ENCODE data around the gene TMEM37. TPM values are rescaled to one million over a fixed set of nuclear protein-coding genes. Genes with fewer than 3 reads are reported as not detected.

TMEM37 gene
- total RNA-seq, 1 experiment from 2014 or later, result 4.2 TPM

DNA sequence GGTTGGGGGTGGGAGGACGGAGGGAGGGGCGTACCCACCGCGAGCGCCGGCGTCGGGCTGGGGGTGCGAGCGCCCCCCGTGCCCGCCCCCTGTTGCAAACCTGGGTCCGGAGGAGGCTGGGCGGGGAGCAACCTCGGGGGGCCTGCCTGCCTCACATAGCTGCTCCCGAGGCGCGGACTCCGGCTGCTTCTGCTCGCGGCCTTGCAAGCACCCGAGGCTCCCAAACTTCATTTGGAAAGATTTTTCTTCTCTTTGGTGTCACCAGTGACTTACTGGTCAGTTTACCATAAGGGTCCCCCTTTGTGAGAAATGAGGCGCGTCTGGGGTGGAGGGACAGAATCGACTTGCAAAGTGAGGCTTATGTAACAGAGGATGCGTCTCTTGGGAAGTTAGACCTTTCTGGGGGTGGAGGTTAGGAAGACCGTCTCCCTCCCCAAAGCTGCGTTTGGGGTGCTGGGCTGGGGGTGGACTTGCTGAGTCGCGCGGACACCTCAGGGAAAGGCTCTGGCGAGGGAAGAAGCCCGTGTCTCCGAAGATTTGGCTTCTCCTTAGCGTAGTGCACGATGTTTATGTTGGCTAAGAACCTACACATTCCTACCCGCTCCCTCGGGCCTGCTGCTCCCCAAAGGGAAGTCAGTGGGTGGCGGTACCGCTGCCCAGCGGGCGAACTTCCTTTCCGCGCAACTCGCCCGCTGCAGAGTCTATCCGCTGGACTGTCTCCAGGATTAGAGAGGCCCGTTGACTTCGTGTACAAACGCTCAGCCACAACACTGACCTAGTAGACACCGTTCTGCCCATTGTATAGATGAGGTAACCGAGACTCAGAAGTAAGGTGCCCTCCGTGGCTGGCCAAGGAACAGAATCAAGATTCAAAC, 559 bp downstream of the TMEM37 start:
- no CpG with 5 or more reads among the region's 53 CpGs for WGBS (ENCODE audit: extremely low coverage, insufficient read length, low lambda C conversion rate)
- peak; percentile 35 for DNase-seq
- Mint-ChIP-seq H3K4me1 (peaks cover 57 to 62% of the 10 kb centered on the region in 2 experiments), H3K4me3 (peak overlapping the region; percentile 82 to 92), H3K9me3 (no peaks in the 10 kb centered on the region), H3K27me3 (ENCODE audit: low read depth) (peaks cover 33% of the 10 kb centered on the region), H3K27ac (peak overlapping the region; percentile 3 to 93 (median 85); a peak in 4 of 7 replicates), H3K36me3 (ENCODE audit: insufficient read depth in 1 of 3, low read depth in 3 of 3) (peaks cover under 1 to 6% (median 6%) of the 10 kb centered on the region in 3 experiments; a peak in 4 of 7 replicates)
- Histone ChIP-seq H3K9ac (ENCODE audit: extremely low read depth, insufficient read length, low read length) (peak overlapping the region; percentile 64), H3K4me1 (ENCODE audit: insufficient read depth, low read length) (peaks cover 3% of the 10 kb centered on the region; the same call in 1 of the 2 replicates), H4K5ac (ENCODE audit: insufficient read length, low read depth, low read length) (no peak overlapping the region), H4K20me1 (ENCODE audit: control insufficient read depth, insufficient read depth, insufficient read length) (no peaks in the 10 kb centered on the region), H3K23me2 (ENCODE audit: insufficient read length, low read depth, low read length, poor library complexity, severe bottlenecking) (peaks cover 6% of the 10 kb centered on the region), H4K8ac (replicated peaks; ENCODE audit: insufficient read length, low read depth, low read length) (no peak overlapping the region), H2AK5ac (ENCODE audit: insufficient read length, low read length) (no peak overlapping the region), H2BK20ac (ENCODE audit: low read depth, low read length, poor library complexity, severe bottlenecking) (no peak overlapping the region), H3K4ac (ENCODE audit: low read depth, low read length) (no peak overlapping the region), H3K23ac (ENCODE audit: insufficient read length, low read depth, low read length) (no peak overlapping the region), H2BK5ac (ENCODE audit: insufficient read length, low read length) (no peak overlapping the region), H3K4me2 (ENCODE audit: insufficient read depth, insufficient read length, low read length) (peak overlapping the region; percentile 90), H2AFZ (ENCODE audit: low read length) (no peak overlapping the region), H3K18ac (ENCODE audit: insufficient read length, low read depth, low read length) (peak overlapping the region; percentile 53), H3T11ph (ENCODE audit: low read length) (no peak overlapping the region), H2BK15ac (ENCODE audit: low read depth, low read length) (no peak overlapping the region), H2BK12ac (ENCODE audit: insufficient read length, low read depth, low read length) (no peak overlapping the region), H2BK120ac (ENCODE audit: low read depth, low read length, poor library complexity, severe bottlenecking) (no peak overlapping the region), H3K14ac (ENCODE audit: insufficient read depth, low read length) (no peak overlapping the region), H3K9me3 (ENCODE audit: control insufficient read depth, low read depth, low read length) (no peaks in the 10 kb centered on the region), H3K27ac (ENCODE audit: insufficient read length, low read depth, low read length) (no peak overlapping the region), H3K79me1 (ENCODE audit: insufficient read depth, low read depth, low read length, poor library complexity, severe bottlenecking) (no peaks in the 10 kb centered on the region), H3K27me3 (ENCODE audit: insufficient read depth, low read length) (no peaks in the 10 kb centered on the region; the same call in 1 of the 2 replicates), H4K91ac (ENCODE audit: insufficient read length, low read depth, low read length) (no peak overlapping the region), H3K79me2 (ENCODE audit: insufficient read depth, low read length) (no peaks in the 10 kb centered on the region), H3K56ac (ENCODE audit: insufficient read length, low read depth, low read length) (no peak overlapping the region)
- TF ChIP-seq, protein P1, sequence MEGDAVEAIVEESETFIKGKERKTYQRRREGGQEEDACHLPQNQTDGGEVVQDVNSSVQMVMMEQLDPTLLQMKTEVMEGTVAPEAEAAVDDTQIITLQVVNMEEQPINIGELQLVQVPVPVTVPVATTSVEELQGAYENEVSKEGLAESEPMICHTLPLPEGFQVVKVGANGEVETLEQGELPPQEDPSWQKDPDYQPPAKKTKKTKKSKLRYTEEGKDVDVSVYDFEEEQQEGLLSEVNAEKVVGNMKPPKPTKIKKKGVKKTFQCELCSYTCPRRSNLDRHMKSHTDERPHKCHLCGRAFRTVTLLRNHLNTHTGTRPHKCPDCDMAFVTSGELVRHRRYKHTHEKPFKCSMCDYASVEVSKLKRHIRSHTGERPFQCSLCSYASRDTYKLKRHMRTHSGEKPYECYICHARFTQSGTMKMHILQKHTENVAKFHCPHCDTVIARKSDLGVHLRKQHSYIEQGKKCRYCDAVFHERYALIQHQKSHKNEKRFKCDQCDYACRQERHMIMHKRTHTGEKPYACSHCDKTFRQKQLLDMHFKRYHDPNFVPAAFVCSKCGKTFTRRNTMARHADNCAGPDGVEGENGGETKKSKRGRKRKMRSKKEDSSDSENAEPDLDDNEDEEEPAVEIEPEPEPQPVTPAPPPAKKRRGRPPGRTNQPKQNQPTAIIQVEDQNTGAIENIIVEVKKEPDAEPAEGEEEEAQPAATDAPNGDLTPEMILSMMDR (conservative IDR thresholded peaks at IDR 0.05), result no peak
